ENCODE results near the gene CCL11.

CCL11 gene

GRCh38 chr17:34245351-34245905 is 40.1 kb upstream of the CCL11 start:
- ChIA-PET CTCF (interaction anchor here (1.0 kb wide), 1 partner anchor 116 kb away, joined by 3 read pairs; no protein-coding TSS in a partner anchor), POLR2A (no interaction called here)
- Histone ChIP-seq H3K36me3 (ENCODE audit: control insufficient read depth in 4 of 4, insufficient read depth in 4 of 4, low read length in 3 of 4) (no peaks in the 10 kb centered on the region), H3K4me3 (ENCODE audit: control insufficient read depth in 1 of 7, extremely low read depth in 1 of 7, insufficient read depth in 4 of 7, low read depth in 2 of 7, low read length in 6 of 7) (no peak overlapping the region), H3K9me3 (ENCODE audit: control extremely low read depth in 1 of 5, control insufficient read depth in 4 of 5, insufficient read depth in 2 of 5, low read depth in 1 of 5, low read length in 4 of 5) (no peaks in the 10 kb centered on the region), H3K27ac (ENCODE audit: insufficient read depth in 1 of 2, low read depth in 1 of 2, low read length in 2 of 2, poor library complexity in 1 of 2, severe bottlenecking in 2 of 2) (no peak overlapping the region), H3K4me1 (ENCODE audit: control extremely low read depth in 1 of 4, control insufficient read depth in 4 of 4, insufficient read depth in 4 of 4, low read length in 3 of 4) (peaks cover 48 to 90% (median 63%) of the 10 kb centered on the region in 4 experiments), H3K27me3 (replicated peaks in 2 of 5; ENCODE audit: control insufficient read depth in 4 of 5, insufficient read depth in 5 of 5, low read length in 4 of 5) (peaks cover 0 to 3% (median 0%) of the 10 kb centered on the region in 5 experiments)
- 96% methylated on average over 2 of the region's 6 CpGs for WGBS (ENCODE audit: insufficient coverage)
- DNase-seq: no peak

- peak; percentile 72 to 92 (median 87) for DNase-seq
- Histone ChIP-seq H3K27me3 (replicated peaks in 2 of 5; ENCODE audit: control insufficient read depth in 4 of 5, insufficient read depth in 5 of 5, low read length in 4 of 5) (peaks cover 0 to 3% (median 0%) of the 10 kb centered on the region in 5 experiments), H3K9me3 (ENCODE audit: control extremely low read depth in 1 of 5, control insufficient read depth in 4 of 5, insufficient read depth in 2 of 5, low read depth in 1 of 5, low read length in 4 of 5) (no peaks in the 10 kb centered on the region), H3K36me3 (ENCODE audit: control insufficient read depth in 4 of 4, insufficient read depth in 4 of 4, low read length in 3 of 4) (no peaks in the 10 kb centered on the region), H3K4me1 (ENCODE audit: control extremely low read depth in 1 of 4, control insufficient read depth in 4 of 4, insufficient read depth in 4 of 4, low read length in 3 of 4) (peaks cover 42 to 86% (median 53%) of the 10 kb centered on the region in 4 experiments), H3K4me3 (ENCODE audit: control insufficient read depth in 1 of 7, extremely low read depth in 1 of 7, insufficient read depth in 4 of 7, low read depth in 2 of 7, low read length in 6 of 7) (peak overlapping the region in 2 of 7 experiments; percentile 10 to 20), H3K27ac (ENCODE audit: insufficient read depth in 1 of 2, low read depth in 1 of 2, low read length in 2 of 2, poor library complexity in 1 of 2, severe bottlenecking in 2 of 2) (no peak overlapping the region)
- POLR2A ChIA-PET: no interaction called here
- CTCF ChIA-PET: interaction anchor here (1.0 to 1.1 kb wide), 2 partner anchors 115 to 146 kb away, joined by 3 read pairs; no protein-coding TSS in a partner anchor
- no CpG with 5 or more reads among the region's 1 CpG for WGBS (ENCODE audit: insufficient coverage)
These were observed 39.1 kb upstream of the CCL11 start for GRCh38 chr17:34246446-34246845.

- peak in 2 of 3 donors; percentile 62 to 75 for DNase-seq
- ChIA-PET CTCF (interaction anchor here (1.1 kb wide), 1 partner anchor 146 kb away, joined by 3 read pairs; no protein-coding TSS in a partner anchor), POLR2A (no interaction called here)
- Histone ChIP-seq H3K4me3 (ENCODE audit: control insufficient read depth in 1 of 7, extremely low read depth in 1 of 7, insufficient read depth in 4 of 7, low read depth in 2 of 7, low read length in 6 of 7) (no peak overlapping the region), H3K4me1 (ENCODE audit: control extremely low read depth in 1 of 4, control insufficient read depth in 4 of 4, insufficient read depth in 4 of 4, low read length in 3 of 4) (peaks cover 37 to 86% (median 54%) of the 10 kb centered on the region in 4 experiments), H3K27me3 (replicated peaks in 2 of 5; ENCODE audit: control insufficient read depth in 4 of 5, insufficient read depth in 5 of 5, low read length in 4 of 5) (peaks cover 0 to 3% (median 0%) of the 10 kb centered on the region in 5 experiments), H3K27ac (ENCODE audit: insufficient read depth in 1 of 2, low read depth in 1 of 2, low read length in 2 of 2, poor library complexity in 1 of 2, severe bottlenecking in 2 of 2) (no peak overlapping the region), H3K36me3 (ENCODE audit: control insufficient read depth in 4 of 4, insufficient read depth in 4 of 4, low read length in 3 of 4) (no peaks in the 10 kb centered on the region), H3K9me3 (ENCODE audit: control extremely low read depth in 1 of 5, control insufficient read depth in 4 of 5, insufficient read depth in 2 of 5, low read depth in 1 of 5, low read length in 4 of 5) (no peaks in the 10 kb centered on the region)
- WGBS (ENCODE audit: insufficient coverage): 67% methylated on average over 2 of the region's 3 CpGs
These were observed 38.7 kb upstream of the CCL11 start for GRCh38 chr17:34246881-34247280.

GRCh38 chr17:34248511-34249024 is 37.0 kb upstream of the CCL11 start:
- Histone ChIP-seq H3K36me3 (ENCODE audit: control insufficient read depth in 4 of 4, insufficient read depth in 4 of 4, low read length in 3 of 4) (no peaks in the 10 kb centered on the region), H3K27ac (ENCODE audit: insufficient read depth in 1 of 2, low read depth in 1 of 2, low read length in 2 of 2, poor library complexity in 1 of 2, severe bottlenecking in 2 of 2) (no peak overlapping the region), H3K9me3 (ENCODE audit: control extremely low read depth in 1 of 5, control insufficient read depth in 4 of 5, insufficient read depth in 2 of 5, low read depth in 1 of 5, low read length in 4 of 5) (no peaks in the 10 kb centered on the region), H3K27me3 (replicated peaks in 2 of 5; ENCODE audit: control insufficient read depth in 4 of 5, insufficient read depth in 5 of 5, low read length in 4 of 5) (peaks cover 0 to 3% (median 0%) of the 10 kb centered on the region in 5 experiments), H3K4me1 (ENCODE audit: control extremely low read depth in 1 of 4, control insufficient read depth in 4 of 4, insufficient read depth in 4 of 4, low read length in 3 of 4) (peaks cover 22 to 82% (median 47%) of the 10 kb centered on the region in 4 experiments), H3K4me3 (ENCODE audit: control insufficient read depth in 1 of 7, extremely low read depth in 1 of 7, insufficient read depth in 4 of 7, low read depth in 2 of 7, low read length in 6 of 7) (no peak overlapping the region)
- ChIA-PET CTCF (interaction anchor here (2.5 to 2.7 kb wide), 2 partner anchors 13 to 113 kb away, joined by 9 to 11 read pairs; no protein-coding TSS in a partner anchor), POLR2A (no interaction called here)
- 89% methylated on average over 5 of the region's 6 CpGs for WGBS (ENCODE audit: insufficient coverage)
- peak in 1 of 3 donors; percentile 19 for DNase-seq

- POLR2A ChIA-PET: no interaction called here
These were observed 36.5 kb upstream of the CCL11 start for GRCh38 chr17:34249061-34249460.

GRCh38 chr17:34249478-34249877 is 36.1 kb upstream of the CCL11 start:
- POLR2A ChIA-PET: no interaction called here
- no peaks in the 10 kb centered on the region for H3K36me3 ChIP-seq (ENCODE audit: control insufficient read depth in 4 of 4, insufficient read depth in 4 of 4, low read length in 3 of 4)
- DNase-seq: no peak
- peaks cover 0 to 3% (median 0%) of the 10 kb centered on the region in 5 experiments for H3K27me3 ChIP-seq (replicated peaks in 2 of 5; ENCODE audit: control insufficient read depth in 4 of 5, insufficient read depth in 5 of 5, low read length in 4 of 5)
- H3K4me1 ChIP-seq (ENCODE audit: control extremely low read depth in 1 of 4, control insufficient read depth in 4 of 4, insufficient read depth in 4 of 4, low read length in 3 of 4): peaks cover 17 to 76% (median 44%) of the 10 kb centered on the region in 4 experiments
- H3K27ac ChIP-seq (ENCODE audit: insufficient read depth in 1 of 2, low read depth in 1 of 2, low read length in 2 of 2, poor library complexity in 1 of 2, severe bottlenecking in 2 of 2): no peak overlapping the region
- no peak overlapping the region for H3K4me3 ChIP-seq (ENCODE audit: control insufficient read depth in 1 of 7, extremely low read depth in 1 of 7, insufficient read depth in 4 of 7, low read depth in 2 of 7, low read length in 6 of 7)
- 100% methylated on average over 1 of the region's 1 CpG for WGBS (ENCODE audit: insufficient coverage)
- no peaks in the 10 kb centered on the region for H3K9me3 ChIP-seq (ENCODE audit: control extremely low read depth in 1 of 5, control insufficient read depth in 4 of 5, insufficient read depth in 2 of 5, low read depth in 1 of 5, low read length in 4 of 5)
- CTCF ChIA-PET: interaction anchor here (0.9 to 2.7 kb wide), 4 partner anchors 14 to 112 kb away, joined by 3 to 11 read pairs (median 6); no protein-coding TSS in a partner anchor

More at GRCh38 chr17:34249061-34249460, 36.5 kb upstream of the CCL11 start:
- no peak overlapping the region for H3K4me3 ChIP-seq (ENCODE audit: control insufficient read depth in 1 of 7, extremely low read depth in 1 of 7, insufficient read depth in 4 of 7, low read depth in 2 of 7, low read length in 6 of 7)
- peaks cover 19 to 78% (median 43%) of the 10 kb centered on the region in 4 experiments for H3K4me1 ChIP-seq (ENCODE audit: control extremely low read depth in 1 of 4, control insufficient read depth in 4 of 4, insufficient read depth in 4 of 4, low read length in 3 of 4)
- H3K36me3 ChIP-seq (ENCODE audit: control insufficient read depth in 4 of 4, insufficient read depth in 4 of 4, low read length in 3 of 4): no peaks in the 10 kb centered on the region
- H3K27ac ChIP-seq (ENCODE audit: insufficient read depth in 1 of 2, low read depth in 1 of 2, low read length in 2 of 2, poor library complexity in 1 of 2, severe bottlenecking in 2 of 2): no peak overlapping the region
- CTCF ChIA-PET: interaction anchor here (0.9 to 2.7 kb wide), 4 partner anchors 13 to 112 kb away, joined by 3 to 11 read pairs (median 6); no protein-coding TSS in a partner anchor
- no peaks in the 10 kb centered on the region for H3K9me3 ChIP-seq (ENCODE audit: control extremely low read depth in 1 of 5, control insufficient read depth in 4 of 5, insufficient read depth in 2 of 5, low read depth in 1 of 5, low read length in 4 of 5)
- 67% methylated on average over 1 of the region's 1 CpG for WGBS (ENCODE audit: insufficient coverage)
- peaks cover 0 to 3% (median 0%) of the 10 kb centered on the region in 5 experiments for H3K27me3 ChIP-seq (replicated peaks in 2 of 5; ENCODE audit: control insufficient read depth in 4 of 5, insufficient read depth in 5 of 5, low read length in 4 of 5)
- no peak for DNase-seq

GRCh38 chr17:34251186-34251585 is 34.4 kb upstream of the CCL11 start:
- H3K4me1 ChIP-seq (ENCODE audit: control extremely low read depth in 1 of 4, control insufficient read depth in 4 of 4, insufficient read depth in 4 of 4, low read length in 3 of 4): peaks cover 14 to 71% (median 44%) of the 10 kb centered on the region in 4 experiments
- DNase-seq: no peak
- ChIA-PET POLR2A (no interaction called here), CTCF (interaction anchor here (1.2 kb wide), 1 partner anchor 114 kb away, joined by 3 read pairs; no protein-coding TSS in a partner anchor)
- H3K27ac ChIP-seq (ENCODE audit: insufficient read depth in 1 of 2, low read depth in 1 of 2, low read length in 2 of 2, poor library complexity in 1 of 2, severe bottlenecking in 2 of 2): no peak overlapping the region
- 100% methylated on average over 2 of the region's 3 CpGs for WGBS (ENCODE audit: insufficient coverage)
- H3K4me3 ChIP-seq (ENCODE audit: control insufficient read depth in 1 of 7, extremely low read depth in 1 of 7, insufficient read depth in 4 of 7, low read depth in 2 of 7, low read length in 6 of 7): no peak overlapping the region
- peaks cover 0 to 3% (median 0%) of the 10 kb centered on the region in 5 experiments for H3K27me3 ChIP-seq (replicated peaks in 2 of 5; ENCODE audit: control insufficient read depth in 4 of 5, insufficient read depth in 5 of 5, low read length in 4 of 5)
- H3K36me3 ChIP-seq (ENCODE audit: control insufficient read depth in 4 of 4, insufficient read depth in 4 of 4, low read length in 3 of 4): no peaks in the 10 kb centered on the region
- no peaks in the 10 kb centered on the region for H3K9me3 ChIP-seq (ENCODE audit: control extremely low read depth in 1 of 5, control insufficient read depth in 4 of 5, insufficient read depth in 2 of 5, low read depth in 1 of 5, low read length in 4 of 5)
